Thymus (tissue), 11 donors: Measurements from ENCODE around the gene PTDSS2. TPM values are rescaled to one million over a fixed set of nuclear protein-coding genes. Genes with fewer than 3 reads are reported as not detected.
A peak's percentile ranks its signal among the peaks of the same experiment; 100 is the strongest.
"Not testable (repeated sequence)": the region's sequence is repeated elsewhere in the genome, so short reads cannot be mapped to it uniquely, and the experiment has no call there.

ENCODE experiments used
- DNase-seq, 9 donors: peaks; one replicate each; pipeline ENCODE4 v3.0.0-alpha.2; 2013; ENCODE audit warnings: low spot score in 9 of 9, low read depth in 6 of 9, missing footprints in 1 of 9
- H3K27ac ChIP-seq, 2 donors: one replicate each; pipeline ENCODE4 v1.5.1; 2013; ENCODE audit warnings: control low read depth in 1 of 2, low read depth in 1 of 2, low read length in 1 of 2, mild to moderate bottlenecking in 1 of 2, moderate library complexity in 1 of 2
- H3K27me3 ChIP-seq, 2 donors: one replicate each; pipeline ENCODE4 v1.5.1; 2013; ENCODE audit warnings: low read length in 1 of 2; ENCODE audit not compliant: control insufficient read depth in 2 of 2, insufficient read depth in 1 of 2
- H3K36me3 ChIP-seq, 2 donors: one replicate each; pipeline ENCODE4 v1.5.1; 2013; ENCODE audit warnings: low read length in 1 of 2, mild to moderate bottlenecking in 1 of 2, moderate library complexity in 1 of 2; ENCODE audit not compliant: control insufficient read depth in 2 of 2, insufficient read depth in 2 of 2
- H3K4me1 ChIP-seq, 2 donors: one replicate each; pipeline ENCODE4 v1.5.1; 2013; ENCODE audit warnings: low read length in 2 of 2; ENCODE audit not compliant: control insufficient read depth in 2 of 2, insufficient read depth in 2 of 2
- H3K4me3 ChIP-seq, 2 donors: one replicate each; pipeline ENCODE4 v1.5.1; 2013; ENCODE audit warnings: low read length in 2 of 2, control low read depth in 1 of 2, mild to moderate bottlenecking in 1 of 2
- H3K9me3 ChIP-seq, 2 donors: one replicate each; pipeline ENCODE4 v1.5.1; 2013; ENCODE audit warnings: low read length in 1 of 2, mild to moderate bottlenecking in 1 of 2; ENCODE audit not compliant: control insufficient read depth in 2 of 2, insufficient read depth in 1 of 2
- WGBS: extraction: QIAGEN DNeasy Blood & Tissue Kit; methylation state at CpG from one replicate; pipeline ENCODE4 v1.1.7; 2013; 5-methylcytosine and 5-hydroxymethylcytosine counted together
- polyA plus RNA-seq: library from polyadenylated mRNA; stranded (reverse); fragments of 200-250 nt; gene quantifications from one replicate; pipeline ENCODE4 v1.2.3, GENCODE V29; 2013
- total RNA-seq: library from RNA; stranded (reverse); fragments of 120-200 nt; gene quantifications from one replicate; pipeline ENCODE4 v1.2.4, GENCODE V29; 2013
- donor health status: healthy.

PTDSS2 gene
- total and polyA plus RNA-seq, 2 donors = 12.1 to 24.1 TPM

DNA sequence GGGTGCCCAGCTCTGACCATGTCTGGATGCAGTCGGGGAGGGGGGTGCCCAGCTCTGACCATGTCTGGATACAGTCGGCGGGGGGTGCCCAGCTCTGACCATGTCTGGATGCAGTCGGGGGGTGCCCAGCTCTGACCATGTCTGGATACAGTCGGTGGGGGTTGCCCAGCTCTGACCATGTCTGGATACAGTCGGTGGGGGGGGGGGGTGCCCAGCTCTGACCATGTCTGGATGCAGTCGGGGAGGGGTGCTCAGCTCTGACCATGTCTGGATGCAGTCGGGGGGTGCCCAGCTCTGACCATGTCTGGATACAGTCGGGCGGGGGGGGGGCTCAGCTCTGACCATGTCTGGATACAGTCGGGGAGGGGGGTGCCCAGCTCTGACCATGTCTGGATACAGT lies 38.6 kb upstream of the PTDSS2 start:
- peaks cover 0 to 13% of the 10 kb centered on the region in 2 donors for H3K36me3 ChIP-seq
- H3K9me3 ChIP-seq, H3K27ac ChIP-seq, DNase-seq, H3K4me3 ChIP-seq: not testable (repeated sequence)
- H3K4me1 ChIP-seq = peaks cover 17 to 37% of the 10 kb centered on the region in 2 donors
- peaks cover 9 to 14% of the 10 kb centered on the region in 2 donors for H3K27me3 ChIP-seq
- 92% methylated on average over 10 of the region's 11 CpGs for WGBS

DNA sequence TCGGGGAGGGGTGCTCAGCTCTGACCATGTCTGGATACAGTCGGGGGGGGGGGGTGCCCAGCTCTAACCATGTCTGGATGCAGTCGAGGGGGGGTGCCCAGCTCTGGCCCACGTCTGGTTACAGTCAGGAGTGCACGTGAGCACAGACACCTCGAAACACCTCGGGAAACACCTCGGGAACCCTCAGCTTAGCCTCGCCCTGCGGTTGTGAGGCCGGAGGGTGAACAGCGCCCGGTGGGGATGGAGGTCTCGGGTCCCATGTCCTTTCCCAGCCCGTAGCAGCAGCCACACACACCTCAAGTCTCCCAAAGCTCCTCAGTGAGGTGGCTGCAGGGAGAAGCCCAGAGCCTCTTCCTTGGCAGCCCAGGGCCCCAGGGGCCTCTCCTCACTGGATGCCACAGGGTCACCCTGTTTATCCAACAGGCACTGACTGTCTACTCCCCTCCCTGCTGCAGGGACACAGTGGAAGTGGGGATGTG lies 37.4 kb upstream of the PTDSS2 start:
- peaks cover 20 to 35% of the 10 kb centered on the region in 2 donors for H3K4me1 ChIP-seq
- WGBS = 96% methylated on average over 14 of the region's 15 CpGs
- no peak for DNase-seq
- no peak overlapping the region for H3K4me3 ChIP-seq
- peaks cover 21 to 26% of the 10 kb centered on the region in 2 donors for H3K27me3 ChIP-seq
- H3K27ac ChIP-seq = no peak overlapping the region
- H3K36me3 ChIP-seq = peaks cover 0 to 13% of the 10 kb centered on the region in 2 donors
- H3K9me3 ChIP-seq = no peaks in the 10 kb centered on the region

DNA sequence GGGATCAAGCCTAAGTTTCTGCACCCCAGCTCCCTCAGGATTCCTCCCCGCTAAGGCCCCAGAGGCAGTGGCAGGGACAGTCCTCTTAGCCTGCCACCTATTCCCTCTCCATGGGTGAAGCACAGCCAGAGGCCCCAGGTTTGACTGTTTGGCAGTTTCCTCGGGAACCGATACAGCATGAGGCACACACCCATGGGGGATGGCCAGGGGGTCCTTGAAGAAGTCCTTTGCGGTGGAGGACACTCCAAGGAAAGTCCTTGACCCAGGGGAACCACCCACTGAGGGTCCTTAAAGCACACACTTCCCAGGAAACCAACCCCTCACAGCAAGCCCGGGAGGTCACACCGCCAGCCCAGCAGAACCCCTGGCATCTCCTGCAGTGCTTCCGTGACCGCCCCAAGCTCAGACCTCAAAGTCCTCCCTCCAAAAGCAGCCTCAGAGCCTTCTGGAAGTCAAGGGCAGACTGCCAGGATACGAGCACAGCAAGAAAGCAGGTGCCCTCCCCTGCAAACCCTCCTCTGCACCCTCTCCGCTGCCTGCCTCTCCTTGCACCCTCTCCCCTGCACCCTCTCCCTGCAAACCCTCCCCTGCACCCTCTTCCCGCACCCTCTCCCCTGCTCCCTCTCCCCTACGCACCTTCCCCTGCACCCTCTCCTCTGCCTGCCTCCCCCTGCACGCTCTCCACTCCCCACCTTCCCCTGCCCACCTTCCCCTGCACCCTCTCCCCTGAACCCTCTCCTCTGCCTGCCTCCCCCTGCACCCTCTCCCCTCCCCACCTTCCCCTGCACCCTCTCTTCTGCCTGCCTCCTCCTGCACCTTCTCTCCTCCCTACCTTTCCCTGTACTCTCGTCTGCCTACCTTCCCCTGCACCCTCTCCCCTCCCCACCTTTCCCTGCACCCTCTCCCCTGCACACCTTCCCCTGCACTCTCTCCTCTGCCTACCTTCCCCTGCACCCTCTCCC lies 36.7 kb upstream of the PTDSS2 start:
- Histone ChIP-seq H3K4me3 (no peak overlapping the region), H3K36me3 (peaks cover 0 to 11% of the 10 kb centered on the region in 2 donors), H3K27me3 (peaks cover 22 to 33% of the 10 kb centered on the region in 2 donors), H3K27ac (peak overlapping the region in 1 of 2 donors; percentile 26), H3K9me3 (no peaks in the 10 kb centered on the region), H3K4me1 (peaks cover 20 to 35% of the 10 kb centered on the region in 2 donors)
- peak in 1 of 9 donors; percentile 50 for DNase-seq
- 50% methylated on average over 13 of the region's 14 CpGs for WGBS

DNA sequence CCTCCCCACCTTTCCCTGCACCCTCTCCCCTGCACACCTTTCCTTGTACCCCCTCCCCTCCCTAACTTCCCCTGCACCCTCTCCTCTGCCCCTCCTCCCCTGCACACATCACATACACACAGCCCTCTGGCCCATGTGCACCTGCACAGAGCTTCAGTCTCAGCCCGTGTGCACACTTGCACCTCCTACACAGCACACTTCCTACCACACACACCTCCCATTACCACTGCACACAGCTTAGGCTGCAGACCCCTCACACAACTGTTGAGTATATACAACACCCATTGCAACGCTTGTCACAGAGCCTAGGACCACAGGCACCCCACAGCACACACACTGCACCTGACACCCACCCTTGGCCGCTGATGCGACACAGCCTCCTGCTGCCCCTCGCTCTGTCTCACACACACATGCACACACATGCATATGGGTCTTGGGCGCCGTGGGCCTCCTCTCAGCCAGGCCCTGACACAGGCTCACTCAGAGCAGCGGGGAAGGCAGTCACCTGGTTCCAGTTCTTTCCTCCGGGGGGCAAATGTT lies 35.7 kb upstream of the PTDSS2 start:
- Histone ChIP-seq H3K4me3 (peak overlapping the region; percentile 54 to 63), H3K9me3 (no peaks in the 10 kb centered on the region), H3K27ac (peak overlapping the region; percentile 90 to 94), H3K27me3 (peaks cover 22 to 43% of the 10 kb centered on the region in 2 donors), H3K36me3 (peaks cover 0 to 8% of the 10 kb centered on the region in 2 donors), H3K4me1 (peaks cover 20 to 35% of the 10 kb centered on the region in 2 donors)
- peak in 6 of 9 donors; percentile 40 to 78 (median 50) for DNase-seq
- 6% methylated on average over 9 of the region's 9 CpGs for WGBS

DNA sequence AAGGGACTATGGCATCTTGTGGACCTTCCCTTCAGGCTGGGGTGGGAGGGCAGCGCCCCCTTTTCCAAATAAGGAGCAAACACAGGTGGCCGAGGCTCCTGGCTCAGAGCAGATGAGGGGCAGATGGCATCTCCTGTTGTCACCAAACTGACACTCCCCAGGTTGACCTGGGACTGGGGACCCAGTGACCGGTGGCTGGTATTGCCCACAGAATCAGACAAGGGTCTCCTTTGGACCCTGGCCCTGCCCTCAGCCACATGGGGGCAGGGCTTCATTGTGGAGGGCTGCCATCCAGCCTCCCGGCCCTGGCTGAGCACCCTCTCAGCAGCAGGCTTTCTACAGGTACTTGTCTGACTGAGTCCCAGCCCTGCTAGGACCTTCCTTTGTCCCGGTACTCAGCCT lies 34.4 kb upstream of the PTDSS2 start:
- no peak for DNase-seq
- Histone ChIP-seq H3K4me1 (peaks cover 20 to 35% of the 10 kb centered on the region in 2 donors), H3K27ac (peak overlapping the region; percentile 3 to 51), H3K4me3 (peak overlapping the region in 1 of 2 donors; percentile 54), H3K9me3 (no peaks in the 10 kb centered on the region), H3K27me3 (peaks cover 22 to 55% of the 10 kb centered on the region in 2 donors), H3K36me3 (no peaks in the 10 kb centered on the region)
- WGBS = 54% methylated on average over 5 of the region's 5 CpGs

DNA sequence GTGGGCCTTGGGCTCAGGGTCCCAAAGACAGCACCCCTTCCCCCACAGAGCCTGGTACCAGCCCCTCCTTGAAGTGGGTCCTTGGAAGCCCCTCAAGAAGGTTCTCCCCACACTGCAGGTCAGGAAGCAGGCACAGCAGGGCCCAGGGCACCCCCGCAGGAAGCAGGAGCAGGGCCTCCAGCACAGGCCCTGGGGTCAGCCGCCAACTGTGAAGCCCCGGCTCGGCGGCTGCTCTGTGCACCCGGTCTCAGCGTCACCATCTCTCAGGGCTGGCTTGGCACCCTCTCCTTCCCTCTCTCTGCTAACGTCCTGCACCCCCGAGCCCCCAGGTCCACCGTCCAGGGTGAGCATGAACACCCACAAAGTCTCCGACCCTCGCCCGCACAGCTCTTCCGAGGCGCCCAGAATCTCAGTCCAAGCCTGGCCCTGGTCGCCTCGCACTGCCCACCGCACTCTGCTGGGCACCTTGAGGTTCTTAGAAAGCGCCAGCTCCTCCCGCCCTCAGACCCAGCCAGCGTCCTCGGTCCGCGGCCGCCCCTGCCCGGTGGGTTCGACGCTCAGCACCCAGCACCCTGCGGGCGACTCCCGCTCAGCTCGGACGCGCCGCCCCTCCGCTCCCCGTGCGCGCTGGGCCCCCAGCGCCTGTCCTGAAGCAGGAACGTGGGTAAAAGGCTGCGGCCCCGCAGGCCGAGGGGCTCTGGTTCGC lies 33.9 kb upstream of the PTDSS2 start:
- Histone ChIP-seq H3K27me3 (peaks cover 22 to 59% of the 10 kb centered on the region in 2 donors), H3K4me3 (peak overlapping the region in 1 of 2 donors; percentile 42), H3K4me1 (peaks cover 20 to 35% of the 10 kb centered on the region in 2 donors), H3K27ac (peak overlapping the region in 1 of 2 donors; percentile 68), H3K9me3 (no peaks in the 10 kb centered on the region), H3K36me3 (no peaks in the 10 kb centered on the region)
- DNase-seq = no peak
- WGBS = 16% methylated on average over 45 of the region's 45 CpGs

DNA sequence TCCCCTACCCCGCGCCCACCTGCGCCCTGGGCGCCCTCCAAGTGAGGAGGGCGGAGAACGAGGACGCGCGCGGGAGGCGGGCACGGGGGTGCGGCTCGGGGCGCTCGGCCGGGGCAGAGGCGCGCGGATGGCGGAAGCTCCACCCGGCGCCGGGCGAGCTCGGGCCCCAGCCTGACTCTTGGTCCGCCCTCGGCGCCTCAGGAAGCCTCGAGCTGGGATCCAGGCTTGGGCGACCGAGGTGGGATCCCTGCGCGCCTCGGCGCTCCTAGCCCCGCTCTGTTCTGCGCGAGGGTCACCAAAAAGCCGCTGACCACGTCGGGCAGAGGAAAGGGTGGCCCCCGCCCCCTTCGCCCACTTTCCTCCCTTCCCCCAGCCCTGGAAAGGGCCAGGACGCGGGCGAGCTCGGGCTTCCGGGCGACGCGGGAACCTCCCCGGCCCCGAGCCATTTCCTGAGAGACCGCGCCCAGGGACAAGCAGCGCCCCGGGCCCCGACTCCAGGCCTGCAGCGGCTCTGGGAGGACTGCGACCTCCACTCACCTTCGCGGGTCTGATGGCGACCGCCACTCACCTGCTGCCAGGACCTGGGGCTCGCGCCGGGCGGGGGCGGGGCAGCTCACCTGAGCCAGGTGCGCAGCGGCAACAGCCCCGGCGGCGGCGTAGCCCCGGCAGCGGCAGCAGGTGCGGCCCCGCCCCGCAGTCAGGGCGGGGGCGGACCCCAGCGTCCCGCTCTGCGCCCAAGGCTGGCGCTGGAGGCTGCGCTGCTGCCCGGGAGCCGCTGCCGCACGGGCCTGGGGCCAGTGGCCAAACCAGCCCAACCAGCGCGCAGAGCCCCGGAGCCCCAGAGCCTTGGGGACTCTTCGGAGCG lies 33.1 kb upstream of the PTDSS2 start:
- Histone ChIP-seq H3K36me3 (no peaks in the 10 kb centered on the region), H3K4me1 (peaks cover 20 to 35% of the 10 kb centered on the region in 2 donors), H3K9me3 (no peaks in the 10 kb centered on the region), H3K4me3 (peak overlapping the region; percentile 29 to 42), H3K27me3 (peaks cover 22 to 59% of the 10 kb centered on the region in 2 donors), H3K27ac (peak overlapping the region in 1 of 2 donors; percentile 68)
- WGBS = 2% methylated on average over 97 of the region's 97 CpGs
- DNase-seq = peak in 1 of 9 donors; percentile 38

DNA sequence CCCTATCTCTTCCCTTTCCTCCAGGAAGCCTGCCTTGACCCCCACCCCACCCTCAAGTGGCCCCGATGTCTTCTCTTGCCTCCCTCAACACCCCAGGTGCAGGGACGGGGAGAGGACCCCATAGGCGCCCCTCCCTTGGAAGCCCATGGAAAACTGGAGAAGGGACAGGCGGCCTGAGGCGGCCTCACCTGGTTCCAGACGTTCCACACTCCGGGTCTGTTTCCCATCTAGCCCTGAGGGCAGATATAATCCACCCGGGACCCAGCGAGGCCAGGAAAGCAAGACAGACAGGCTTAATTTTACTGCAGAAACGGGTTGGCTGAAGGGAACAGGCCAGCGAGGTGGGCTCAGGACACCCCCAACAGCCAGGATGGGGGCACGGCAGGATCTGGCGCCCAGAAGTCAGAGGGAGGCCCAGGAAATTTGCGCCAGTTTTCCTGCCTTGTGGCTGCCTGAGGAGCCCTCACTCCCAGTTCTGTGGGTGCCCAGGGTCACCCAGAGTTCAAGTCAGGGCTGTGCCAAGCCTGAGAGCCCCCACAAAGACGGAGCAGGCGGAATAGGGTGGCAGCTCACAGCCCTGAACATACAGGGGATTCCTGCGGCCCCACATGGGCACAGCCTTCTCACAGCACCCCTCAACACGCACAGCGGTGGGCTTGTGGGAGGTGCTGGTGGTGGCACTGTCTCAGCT lies 32.3 kb upstream of the PTDSS2 start:
- peaks cover 20 to 35% of the 10 kb centered on the region in 2 donors for H3K4me1 ChIP-seq
- H3K27ac ChIP-seq = no peak overlapping the region
- no peak for DNase-seq
- H3K36me3 ChIP-seq = no peaks in the 10 kb centered on the region
- H3K4me3 ChIP-seq = no peak overlapping the region
- H3K27me3 ChIP-seq = peaks cover 22 to 64% of the 10 kb centered on the region in 2 donors
- no peaks in the 10 kb centered on the region for H3K9me3 ChIP-seq
- WGBS = 86% methylated on average over 19 of the region's 19 CpGs
